Measurements from ENCODE around the gene REST.
"Not testable (repeated sequence)": the region's sequence is repeated elsewhere in the genome, so short reads cannot be mapped to it uniquely, and the experiment has no call there.

Gene REST

GRCh38 chr4:56908206-56909085 is 746 bp downstream of the REST start:
- DNase-seq (ENCODE audit: low spot score): peak; percentile 72

- peak; percentile 60 for DNase-seq (ENCODE audit: low spot score)
These were observed 1.6 kb downstream of the REST start for GRCh38 chr4:56909086-56909894.

GRCh38 chr4:56910172-56910967 is 2.7 kb downstream of the REST start:
- DNase-seq (ENCODE audit: low spot score): no peak

- no peak for DNase-seq (ENCODE audit: low spot score)
These were observed 6.6 kb downstream of the REST start for GRCh38 chr4:56914336-56914735.

- DNase-seq (ENCODE audit: low spot score): not testable (repeated sequence)
These were observed 7.3 kb downstream of the REST start for GRCh38 chr4:56914977-56915376.

- DNase-seq (ENCODE audit: low spot score): no peak
These were observed 19.5 kb downstream of the REST start for GRCh38 chr4:56927196-56927595.

- no peak for DNase-seq (ENCODE audit: low spot score)
These were observed 22.9 kb downstream of the REST start for GRCh38 chr4:56930638-56931037.

GRCh38 chr4:56931924-56932323 is 24.2 kb downstream of the REST start:
- DNase-seq (ENCODE audit: low spot score): no peak

- peak; percentile 91 for DNase-seq (ENCODE audit: low spot score)
These were observed 29.6 kb downstream of the REST start for GRCh38 chr4:56937262-56937661.

- not testable (repeated sequence) for DNase-seq (ENCODE audit: low spot score)
These were observed 32.1 kb downstream of the REST start for GRCh38 chr4:56939826-56940225.

GRCh38 chr4:56940403-56940802 is 32.7 kb downstream of the REST start:
- no peak for DNase-seq (ENCODE audit: low spot score)

GRCh38 chr4:56940971-56941370 is 33.3 kb downstream of the REST start:
- no peak for DNase-seq (ENCODE audit: low spot score)

- no peak for DNase-seq (ENCODE audit: low spot score)
These were observed 33.7 kb downstream of the REST start for GRCh38 chr4:56941403-56941802.

GRCh38 chr4:56953680-56954520 is 46.2 kb downstream of the REST start:
- DNase-seq (ENCODE audit: low spot score): no peak

- DNase-seq (ENCODE audit: low spot score): peak; percentile 87
These were observed 50.4 kb downstream of the REST start for GRCh38 chr4:56958111-56958517.

- no peak for DNase-seq (ENCODE audit: low spot score)
These were observed 51.4 kb downstream of the REST start for GRCh38 chr4:56959100-56959499.

- DNase-seq (ENCODE audit: low spot score): no peak
These were observed 53.4 kb downstream of the REST start for GRCh38 chr4:56961107-56961500.

- no peak for DNase-seq (ENCODE audit: low spot score)
These were observed 63.7 kb downstream of the REST start for GRCh38 chr4:56971383-56971782.

GRCh38 chr4:56972389-56972788 is 64.7 kb downstream of the REST start:
- no peak for DNase-seq (ENCODE audit: low spot score)

- no peak for DNase-seq (ENCODE audit: low spot score)
These were observed 65.1 kb downstream of the REST start for GRCh38 chr4:56972809-56973208.

GRCh38 chr4:56973336-56973735 is 65.6 kb downstream of the REST start:
- no peak for DNase-seq (ENCODE audit: low spot score)

Measured in RKO (cell line).